ENCODE data around the gene PHF3.
A peak's percentile ranks its signal among the peaks of the same experiment; 100 is the strongest.

The PHF3 gene

GRCh38 chr6:63672582-63673129, 37.1 kb downstream of the PHF3 start:
- Mint-ChIP-seq H3K4me1 (ENCODE audit: low read depth) (peaks cover 24% of the 10 kb centered on the region), H3K4me3 (no peak overlapping the region), H3K9me3 (no peaks in the 10 kb centered on the region), H3K36me3 (ENCODE audit: low read depth) (peaks cover 14% of the 10 kb centered on the region), H3K27ac (no peak overlapping the region), H3K27me3 (no peaks in the 10 kb centered on the region)

GRCh38 chr6:63673692-63674091, 38.1 kb downstream of the PHF3 start:
- Mint-ChIP-seq H3K4me3 (no peak overlapping the region), H3K9me3 (no peaks in the 10 kb centered on the region), H3K4me1 (ENCODE audit: low read depth) (peaks cover 22% of the 10 kb centered on the region), H3K36me3 (ENCODE audit: low read depth) (peaks cover 17% of the 10 kb centered on the region), H3K27ac (no peak overlapping the region), H3K27me3 (no peaks in the 10 kb centered on the region)

- no peaks in the 10 kb centered on the region for H3K27me3 Mint-ChIP-seq
- H3K9me3 Mint-ChIP-seq, result no peaks in the 10 kb centered on the region
- peak overlapping the region; percentile 17 for H3K4me3 Mint-ChIP-seq
- no peak overlapping the region for H3K27ac Mint-ChIP-seq
- H3K36me3 Mint-ChIP-seq (ENCODE audit: low read depth), result peaks cover 23% of the 10 kb centered on the region
- peaks cover 31% of the 10 kb centered on the region for H3K4me1 Mint-ChIP-seq (ENCODE audit: low read depth)
Observed at GRCh38 chr6:63674635-63675034, 39.0 kb downstream of the PHF3 start.

GRCh38 chr6:63675138-63675537, 39.5 kb downstream of the PHF3 start:
- Mint-ChIP-seq H3K9me3 (no peaks in the 10 kb centered on the region), H3K4me1 (ENCODE audit: low read depth) (peaks cover 35% of the 10 kb centered on the region), H3K36me3 (ENCODE audit: low read depth) (peaks cover 25% of the 10 kb centered on the region), H3K27me3 (no peaks in the 10 kb centered on the region), H3K27ac (no peak overlapping the region), H3K4me3 (no peak overlapping the region)

GRCh38 chr6:63676412-63677114, 41.0 kb downstream of the PHF3 start:
- Mint-ChIP-seq H3K27ac (no peak overlapping the region), H3K36me3 (ENCODE audit: low read depth) (peaks cover 28% of the 10 kb centered on the region), H3K4me3 (no peak overlapping the region), H3K4me1 (ENCODE audit: low read depth) (peaks cover 40% of the 10 kb centered on the region), H3K27me3 (no peaks in the 10 kb centered on the region), H3K9me3 (no peaks in the 10 kb centered on the region)

GRCh38 chr6:63677282-63677681, 41.7 kb downstream of the PHF3 start:
- no peaks in the 10 kb centered on the region for H3K27me3 Mint-ChIP-seq
- no peaks in the 10 kb centered on the region for H3K9me3 Mint-ChIP-seq
- H3K36me3 Mint-ChIP-seq (ENCODE audit: low read depth), result peaks cover 31% of the 10 kb centered on the region
- H3K4me1 Mint-ChIP-seq (ENCODE audit: low read depth), result peaks cover 45% of the 10 kb centered on the region
- H3K27ac Mint-ChIP-seq, result no peak overlapping the region
- H3K4me3 Mint-ChIP-seq, result no peak overlapping the region

- Mint-ChIP-seq H3K27ac (no peak overlapping the region), H3K4me3 (no peak overlapping the region), H3K36me3 (ENCODE audit: low read depth) (peaks cover 72% of the 10 kb centered on the region), H3K9me3 (no peaks in the 10 kb centered on the region), H3K27me3 (no peaks in the 10 kb centered on the region), H3K4me1 (ENCODE audit: low read depth) (peaks cover 57% of the 10 kb centered on the region)
Observed at GRCh38 chr6:63683071-63683603, 47.5 kb downstream of the PHF3 start.

- Mint-ChIP-seq H3K27ac (peak overlapping the region; percentile 54), H3K36me3 (ENCODE audit: low read depth) (peaks cover 58% of the 10 kb centered on the region), H3K9me3 (no peaks in the 10 kb centered on the region), H3K27me3 (no peaks in the 10 kb centered on the region), H3K4me1 (ENCODE audit: low read depth) (peaks cover 44% of the 10 kb centered on the region), H3K4me3 (peak overlapping the region; percentile 4)
Observed at GRCh38 chr6:63685446-63686379, 50.1 kb downstream of the PHF3 start.

GRCh38 chr6:63689421-63689820, 53.8 kb downstream of the PHF3 start:
- Mint-ChIP-seq H3K27ac (no peak overlapping the region), H3K4me1 (ENCODE audit: low read depth) (peaks cover 26% of the 10 kb centered on the region), H3K27me3 (no peaks in the 10 kb centered on the region), H3K4me3 (no peak overlapping the region), H3K9me3 (no peaks in the 10 kb centered on the region), H3K36me3 (ENCODE audit: low read depth) (peaks cover 40% of the 10 kb centered on the region)

GRCh38 chr6:63690221-63690620, 54.6 kb downstream of the PHF3 start:
- peaks cover 19% of the 10 kb centered on the region for H3K4me1 Mint-ChIP-seq (ENCODE audit: low read depth)
- no peak overlapping the region for H3K4me3 Mint-ChIP-seq
- peaks cover 39% of the 10 kb centered on the region for H3K36me3 Mint-ChIP-seq (ENCODE audit: low read depth)
- no peak overlapping the region for H3K27ac Mint-ChIP-seq
- no peaks in the 10 kb centered on the region for H3K9me3 Mint-ChIP-seq
- H3K27me3 Mint-ChIP-seq, result no peaks in the 10 kb centered on the region

- H3K27me3 Mint-ChIP-seq, result no peaks in the 10 kb centered on the region
- no peaks in the 10 kb centered on the region for H3K9me3 Mint-ChIP-seq
- no peak overlapping the region for H3K27ac Mint-ChIP-seq
- no peak overlapping the region for H3K4me3 Mint-ChIP-seq
- peaks cover 78% of the 10 kb centered on the region for H3K36me3 Mint-ChIP-seq (ENCODE audit: low read depth)
- peaks cover 12% of the 10 kb centered on the region for H3K4me1 Mint-ChIP-seq (ENCODE audit: low read depth)
Observed at GRCh38 chr6:63705707-63706106, 70.1 kb downstream of the PHF3 start.

GRCh38 chr6:63706630-63707029, 71.0 kb downstream of the PHF3 start:
- H3K4me3 Mint-ChIP-seq, result no peak overlapping the region
- no peaks in the 10 kb centered on the region for H3K27me3 Mint-ChIP-seq
- H3K4me1 Mint-ChIP-seq (ENCODE audit: low read depth), result peaks cover 12% of the 10 kb centered on the region
- H3K9me3 Mint-ChIP-seq, result no peaks in the 10 kb centered on the region
- no peak overlapping the region for H3K27ac Mint-ChIP-seq
- peaks cover 79% of the 10 kb centered on the region for H3K36me3 Mint-ChIP-seq (ENCODE audit: low read depth)

- Mint-ChIP-seq H3K27ac (no peak overlapping the region), H3K36me3 (ENCODE audit: low read depth) (peaks cover 85% of the 10 kb centered on the region), H3K4me1 (ENCODE audit: low read depth) (peaks cover 12% of the 10 kb centered on the region), H3K27me3 (no peaks in the 10 kb centered on the region), H3K9me3 (no peaks in the 10 kb centered on the region), H3K4me3 (no peak overlapping the region)
Observed at GRCh38 chr6:63708631-63709030, 73.0 kb downstream of the PHF3 start.

- Mint-ChIP-seq H3K4me3 (no peak overlapping the region), H3K9me3 (no peaks in the 10 kb centered on the region), H3K27me3 (no peaks in the 10 kb centered on the region), H3K36me3 (ENCODE audit: low read depth) (peaks cover 84% of the 10 kb centered on the region), H3K4me1 (ENCODE audit: low read depth) (peaks cover 12% of the 10 kb centered on the region), H3K27ac (no peak overlapping the region)
Observed at GRCh38 chr6:63709148-63709547, 73.5 kb downstream of the PHF3 start.

- Mint-ChIP-seq H3K4me1 (ENCODE audit: low read depth) (no peaks in the 10 kb centered on the region), H3K27ac (no peak overlapping the region), H3K9me3 (no peaks in the 10 kb centered on the region), H3K4me3 (no peak overlapping the region), H3K27me3 (no peaks in the 10 kb centered on the region), H3K36me3 (ENCODE audit: low read depth) (peaks cover 48% of the 10 kb centered on the region)
Observed at GRCh38 chr6:63713332-63713731, 77.7 kb downstream of the PHF3 start.
